Measurements from ENCODE around the gene SLC16A7.

DNA sequence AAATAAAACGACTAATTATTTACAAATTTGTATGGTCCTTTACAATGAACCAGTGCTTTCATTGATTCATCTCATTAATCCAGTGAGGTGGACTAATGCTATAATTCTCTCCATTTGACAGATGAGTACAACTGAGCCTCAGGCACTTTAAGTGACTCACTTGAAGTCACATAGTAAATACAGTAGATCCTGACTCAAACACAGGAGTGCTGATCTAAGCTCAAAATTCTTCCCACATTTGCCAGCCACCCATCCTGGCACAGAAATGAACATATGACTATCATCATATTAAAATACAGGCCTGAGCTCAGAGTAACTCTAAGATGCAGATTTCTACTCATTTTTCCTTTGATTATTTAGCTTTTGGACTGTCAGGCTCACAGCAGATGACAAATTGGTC, 30.6 kb downstream of the SLC16A7 start:
- TF ChIP-seq, protein P1, sequence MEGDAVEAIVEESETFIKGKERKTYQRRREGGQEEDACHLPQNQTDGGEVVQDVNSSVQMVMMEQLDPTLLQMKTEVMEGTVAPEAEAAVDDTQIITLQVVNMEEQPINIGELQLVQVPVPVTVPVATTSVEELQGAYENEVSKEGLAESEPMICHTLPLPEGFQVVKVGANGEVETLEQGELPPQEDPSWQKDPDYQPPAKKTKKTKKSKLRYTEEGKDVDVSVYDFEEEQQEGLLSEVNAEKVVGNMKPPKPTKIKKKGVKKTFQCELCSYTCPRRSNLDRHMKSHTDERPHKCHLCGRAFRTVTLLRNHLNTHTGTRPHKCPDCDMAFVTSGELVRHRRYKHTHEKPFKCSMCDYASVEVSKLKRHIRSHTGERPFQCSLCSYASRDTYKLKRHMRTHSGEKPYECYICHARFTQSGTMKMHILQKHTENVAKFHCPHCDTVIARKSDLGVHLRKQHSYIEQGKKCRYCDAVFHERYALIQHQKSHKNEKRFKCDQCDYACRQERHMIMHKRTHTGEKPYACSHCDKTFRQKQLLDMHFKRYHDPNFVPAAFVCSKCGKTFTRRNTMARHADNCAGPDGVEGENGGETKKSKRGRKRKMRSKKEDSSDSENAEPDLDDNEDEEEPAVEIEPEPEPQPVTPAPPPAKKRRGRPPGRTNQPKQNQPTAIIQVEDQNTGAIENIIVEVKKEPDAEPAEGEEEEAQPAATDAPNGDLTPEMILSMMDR (conservative IDR thresholded peaks at IDR 0.05; ENCODE audit: low read length), result no peak
- no peak for TF ChIP-seq EZH2phosphoT487 (IDR thresholded peaks at IDR 0.05; ENCODE audit: borderline replicate concordance, low read depth, low read length)

All from OCI-LY7 (cell line).